HCT116 (cell line): ENCODE data around the gene CYP4F12. TPM values are rescaled to one million over a fixed set of nuclear protein-coding genes. Genes with fewer than 3 reads are reported as not detected.

ENCODE experiments used
- ATAC-seq: fragments of 200-7000 bp; cut with Tn5 transposase; 2 replicates; pipeline ENCODE4 v1.9.1; 2020; ENCODE audit warnings: mild to moderate bottlenecking, moderate library complexity
- BruUV-seq: library from RNA; stranded (reverse); fragments of 400-500 nt; replicated peaks from 2 replicates; lab custom pipeline; 2021; lab: Mats Ljungman, UMichigan
- CTCF ChIA-PET: fragments of 300-600 bp; sonication (Branson Sonifier 250); formaldehyde crosslinking; loops from one replicate; lab custom pipeline; 2021; ENCODE audit warnings: antibody characterized with exemption; lab: Charles Lee
- POLR2A ChIA-PET: fragments of 300-600, 350-600 bp; sonication (Branson Sonifier 250); formaldehyde crosslinking; loops from one replicate; lab custom pipeline; 2021; ENCODE audit warnings: antibody characterized with exemption; lab: Charles Lee
- RAD21 ChIA-PET, 2 experiments: fragments of 300-600 bp; sonication (Branson Sonifier 250); formaldehyde crosslinking; loops; one replicate each; lab custom pipeline; 2023; ENCODE audit warnings: low total read pairs in 2 of 2; ENCODE audit not compliant: uncharacterized antibody in 2 of 2, unreplicated experiment in 2 of 2, low non-redundant PET in 1 of 2; lab: Charles Lee
- DNase-seq: peaks from one replicate; pipeline ENCODE4 v3.0.0-alpha.2; 2010; ENCODE audit warnings: low read depth, low spot score
- H2AFZ ChIP-seq: fragments of 200-600 bp; shearing (Covaris generic), sonication (generic); 2 replicates; pipeline ENCODE4 v1.6.1; 2017; ENCODE audit warnings: low read depth, mixed run types, mixed read lengths, antibody characterized with exemption, low read length; ENCODE audit not compliant: poor library complexity, severe bottlenecking
- H3K27ac ChIP-seq: 2 replicates; pipeline ENCODE4 v1.5.1; 2012; ENCODE audit warnings: low read depth, low read length
- H3K27me3 ChIP-seq: fragments of 200-600 bp; sonication (generic); 2 replicates; pipeline ENCODE4 v1.6.1; 2016; ENCODE audit warnings: mixed run types, low read length, mixed read lengths; ENCODE audit not compliant: insufficient read depth
- H3K36me3 ChIP-seq, 2 experiments: fragments of 200-500 bp in 1 of 2; fragments of 200-600 bp in 1 of 2; sonication (Bioruptor generic) in 1 of 2; sonication (generic) in 1 of 2; 2 replicates each; pipeline versions ENCODE4 v1.5.1 to v1.6.1; 2014 to 2016; ENCODE audit warnings: low read length in 2 of 2, inconsistent platforms in 1 of 2, mixed read lengths in 1 of 2, mixed run types in 1 of 2; ENCODE audit not compliant: insufficient read depth in 2 of 2, control insufficient read depth in 1 of 2
- H3K4me1 ChIP-seq, 2 experiments: fragments of 200-600 bp in 1 of 2; sonication (generic) in 1 of 2; 2 replicates each; pipeline versions ENCODE4 v1.5.1 to v1.6.1; 2012 to 2017; ENCODE audit warnings: low read length in 2 of 2, inconsistent platforms in 1 of 2, mild to moderate bottlenecking in 1 of 2, mixed read lengths in 1 of 2, mixed run types in 1 of 2, moderate library complexity in 1 of 2; ENCODE audit not compliant: insufficient read depth in 2 of 2, control insufficient read depth in 1 of 2
- H3K4me2 ChIP-seq: fragments of 200-600 bp; sonication (generic); 2 replicates; pipeline ENCODE4 v1.6.1; 2017; ENCODE audit warnings: mixed run types, low read length, mixed read lengths
- H3K4me3 ChIP-seq, 2 experiments: fragments of 200-600 bp in 1 of 2; sonication (generic) in 1 of 2; replicated peaks in 1 of 2; 2 replicates each; pipeline ENCODE4 v1.5.1; 2011 to 2016; ENCODE audit warnings: low read length in 2 of 2, control low read depth in 1 of 2, low read depth in 1 of 2, mild to moderate bottlenecking in 1 of 2, mixed read lengths in 1 of 2, mixed run types in 1 of 2
- H3K79me2 ChIP-seq: fragments of 200-600 bp; sonication (generic); 2 replicates; pipeline ENCODE4 v1.6.1; 2017; ENCODE audit warnings: mild to moderate bottlenecking, mixed run types, low read length, moderate library complexity, mixed read lengths; ENCODE audit not compliant: insufficient read depth
- H3K9ac ChIP-seq: fragments of 200-600 bp; sonication (generic); 2 replicates; pipeline ENCODE4 v1.6.1; 2016; ENCODE audit warnings: low read length, mixed read lengths
- H3K9me2 ChIP-seq: fragments of 200-600 bp; sonication (generic), shearing (Covaris generic); 2 replicates; pipeline ENCODE4 v1.6.1; 2017; ENCODE audit warnings: mixed run types, mild to moderate bottlenecking, moderate library complexity; ENCODE audit not compliant: insufficient read depth
- H3K9me3 ChIP-seq, 2 experiments: fragments of 200-500 bp in 1 of 2; fragments of 200-600 bp in 1 of 2; sonication (Bioruptor generic) in 1 of 2; sonication (generic) in 1 of 2; 2 replicates each; pipeline ENCODE4 v1.6.1; 2014 to 2017; ENCODE audit warnings: low read length in 2 of 2, mixed read lengths in 2 of 2, inconsistent platforms in 1 of 2, low read depth in 1 of 2, mild to moderate bottlenecking in 1 of 2, mixed run types in 1 of 2, moderate library complexity in 1 of 2; ENCODE audit not compliant: control insufficient read depth in 1 of 2, insufficient read depth in 1 of 2
- H4K20me1 ChIP-seq: fragments of 200-600 bp; sonication (generic), shearing (Covaris generic); 2 replicates; pipeline ENCODE4 v1.6.1; 2017; ENCODE audit warnings: mixed run types, mild to moderate bottlenecking, moderate library complexity; ENCODE audit not compliant: insufficient read depth
- CEBPB ChIP-seq: IDR thresholded peaks from 2 replicates; pipeline ENCODE4 v1.6.1; 2012; ENCODE audit warnings: low read depth
- ELF1 ChIP-seq: IDR thresholded peaks from 2 replicates; pipeline ENCODE4 v1.6.1; 2012; ENCODE audit warnings: low read depth, borderline replicate concordance
- EZH2 ChIP-seq: fragments of 200-600 bp; sonication (generic); IDR thresholded peaks from 2 replicates; pipeline ENCODE4 v1.6.1; 2017; ENCODE audit warnings: antibody characterized with exemption, mixed run types
- FOSL1 ChIP-seq: IDR thresholded peaks from 2 replicates; pipeline ENCODE4 v1.6.1; 2012; ENCODE audit warnings: low read depth
- JUND ChIP-seq: IDR thresholded peaks from 2 replicates; pipeline ENCODE4 v1.6.1; 2012
- POLR2A ChIP-seq: IDR thresholded peaks from 2 replicates; pipeline ENCODE4 v1.7.0; 2011; ENCODE audit warnings: borderline replicate concordance; ENCODE audit not compliant: insufficient read depth, insufficient read length; ENCODE audit errors: extremely low read depth
- POLR2AphosphoS5 ChIP-seq: IDR thresholded peaks from 2 replicates; pipeline ENCODE4 v1.6.1; 2011; ENCODE audit warnings: mild to moderate bottlenecking, low read depth, low read length, moderate library complexity
- RAD21 ChIP-seq: IDR thresholded peaks from 2 replicates; pipeline ENCODE4 v1.6.1; 2012; ENCODE audit warnings: low read depth, mild to moderate bottlenecking
- SP1 ChIP-seq: IDR thresholded peaks from 2 replicates; pipeline ENCODE4 v1.6.1; 2012; ENCODE audit warnings: low read depth
- SRF ChIP-seq: IDR thresholded peaks from 2 replicates; pipeline ENCODE4 v1.6.1; 2012; ENCODE audit warnings: low read depth
- TCF7L2 ChIP-seq: IDR thresholded peaks from 2 replicates; pipeline ENCODE4 v1.7.0; 2011; ENCODE audit warnings: borderline replicate concordance, inconsistent platforms; ENCODE audit not compliant: insufficient read depth, insufficient read length; ENCODE audit errors: extremely low read depth
- intact Hi-C: fragments of 100-400 bp; cut with micrococcal nuclease; formaldehyde crosslinking; loops from 2 replicates; pipeline ENCODE4 v1.10.0; 2022
- total RNA-seq: library from RNA; stranded (reverse); gene quantifications from one replicate; pipeline ENCODE4 v1.2.1, GENCODE V29; 2021; ENCODE audit not compliant: unreplicated experiment
- TF ChIP-seq, protein P1 (sequence below): IDR thresholded peaks from 2 replicates; pipeline ENCODE4 v1.6.1; 2012
- TF ChIP-seq, protein P2 (sequence below), 3 experiments: fragments of 200-600 bp in 1 of 3; sonication (generic) in 1 of 3; IDR thresholded peaks in 2 of 3; conservative IDR thresholded peaks in 1 of 3; 2 replicates each; pipeline ENCODE4 v1.5.1; 2012 to 2017; ENCODE audit warnings: low read depth in 2 of 3, low read length in 2 of 3, antibody characterized with exemption in 1 of 3, borderline replicate concordance in 1 of 3, control low read depth in 1 of 3, mild to moderate bottlenecking in 1 of 3, mixed read lengths in 1 of 3, mixed run types in 1 of 3, moderate library complexity in 1 of 3; ENCODE audit not compliant: insufficient read depth in 1 of 3

Gene CYP4F12
- total RNA-seq, 1 experiment from 2014 or later = 4.4 TPM

DNA sequence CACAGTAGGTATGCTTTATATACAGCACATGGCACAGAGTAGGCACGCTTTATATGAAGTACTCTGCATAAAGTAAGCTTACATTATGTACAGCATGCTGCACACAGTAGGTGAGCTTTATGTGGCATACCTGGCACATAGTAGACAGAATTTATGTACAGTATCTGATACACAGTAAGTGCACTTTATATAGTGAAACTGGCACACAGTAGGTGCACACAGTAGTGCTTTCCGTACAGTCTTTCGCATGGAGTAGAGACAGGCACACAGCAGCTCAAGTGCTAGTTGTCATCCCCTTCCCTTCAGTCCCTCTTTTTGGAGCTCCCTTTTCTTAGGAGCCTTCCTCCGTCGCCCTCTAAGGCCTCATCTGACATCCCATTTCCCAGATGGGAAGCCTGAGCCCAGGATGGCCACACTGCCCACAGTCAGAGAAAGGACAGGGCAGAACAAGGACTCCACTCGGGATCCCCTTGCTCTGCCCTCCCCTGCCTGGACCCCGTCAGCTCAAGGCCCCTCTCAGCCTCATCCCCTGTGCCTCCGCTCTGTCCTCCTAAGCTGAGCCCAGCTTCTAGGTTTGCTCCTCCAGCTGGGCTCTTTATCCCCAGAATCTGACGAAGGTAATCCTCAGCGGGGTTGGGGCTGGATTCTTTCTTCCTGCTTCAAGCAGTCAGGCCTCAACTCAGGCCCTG is 852 bp upstream of the CYP4F12 start:
- H3K9ac ChIP-seq = no peak overlapping the region
- H3K27ac ChIP-seq = peak overlapping the region; percentile 55
- H4K20me1 ChIP-seq = no peaks in the 10 kb centered on the region
- peaks cover 13% of the 10 kb centered on the region; the same call in 1 of the 2 replicates for H3K27me3 ChIP-seq
- H3K9me3 ChIP-seq = no peaks in the 10 kb centered on the region
- DNase-seq (no peak), ATAC-seq (no peak)
- TF ChIP-seq SRF (no peak), ELF1 (no peak), FOSL1 (no peak), RAD21 (no peak), EZH2 (no peak)
- H3K36me3 ChIP-seq = no peaks in the 10 kb centered on the region
- peak overlapping the region; percentile 60 for H3K4me2 ChIP-seq
- ChIA-PET POLR2A (no interaction called here), RAD21 (no interaction called here), CTCF (no interaction called here)
- peaks cover 19 to 22% of the 10 kb centered on the region in 2 experiments for H3K4me1 ChIP-seq
- no peaks in the 10 kb centered on the region for H3K9me2 ChIP-seq
- no peak overlapping the region; a peak in 1 of 4 replicates for H3K4me3 ChIP-seq
- no peaks in the 10 kb centered on the region for H3K79me2 ChIP-seq
- H2AFZ ChIP-seq = no peak overlapping the region
- intact Hi-C loops = no loop called here
- no TSS peak for BruUV-seq

DNA sequence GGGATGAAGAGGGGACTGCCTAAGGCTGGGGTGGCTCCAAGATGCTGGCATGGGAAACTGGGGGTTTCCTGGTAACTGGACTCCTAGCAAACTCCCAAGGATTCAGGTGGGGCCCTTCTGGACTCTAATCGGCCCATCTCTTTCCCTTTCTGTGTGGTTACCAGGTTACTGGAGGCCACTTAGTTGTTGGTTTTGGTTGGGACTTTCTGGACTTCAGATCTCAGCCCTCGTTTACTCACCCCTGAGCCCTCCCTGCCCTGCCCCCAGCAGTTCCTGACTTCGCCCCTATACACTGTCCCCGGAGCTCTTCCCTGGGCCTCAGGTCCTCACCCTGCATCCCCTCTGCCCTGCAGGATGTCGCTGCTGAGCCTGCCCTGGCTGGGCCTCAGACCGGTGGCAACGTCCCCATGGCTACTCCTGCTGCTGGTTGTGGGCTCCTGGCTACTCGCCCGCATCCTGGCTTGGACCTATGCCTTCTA is 328 bp downstream of the CYP4F12 start:
- Histone ChIP-seq H3K27ac (no peak overlapping the region; the same call in 1 of the 2 replicates), H3K36me3 (no peaks in the 10 kb centered on the region), H3K4me3 (peak overlapping the region in 1 of 2 experiments; percentile 36; a peak in 1 of 4 replicates), H2AFZ (peak overlapping the region; percentile 15), H3K9ac (no peak overlapping the region), H3K4me1 (peaks cover 19 to 22% of the 10 kb centered on the region in 2 experiments), H3K9me3 (no peaks in the 10 kb centered on the region), H4K20me1 (no peaks in the 10 kb centered on the region), H3K4me2 (peak overlapping the region; percentile 60), H3K27me3 (peaks cover 10% of the 10 kb centered on the region; the same call in 1 of the 2 replicates), H3K79me2 (no peaks in the 10 kb centered on the region), H3K9me2 (no peaks in the 10 kb centered on the region)
- ATAC-seq = peak; percentile 34
- BruUV-seq = no TSS peak
- intact Hi-C loops = no loop called here
- RAD21 ChIA-PET = interaction anchor here in 1 of 2 experiments (0.6 kb wide), 1 partner anchor 668 kb away, joined by 3 read pairs; no protein-coding TSS in a partner anchor
- TF ChIP-seq JUND (no peak), POLR2A (no peak), POLR2AphosphoS5 (no peak), SP1 (no peak), CEBPB (no peak), EZH2 (no peak), TCF7L2 (no peak)
- TF ChIP-seq, protein P1, sequence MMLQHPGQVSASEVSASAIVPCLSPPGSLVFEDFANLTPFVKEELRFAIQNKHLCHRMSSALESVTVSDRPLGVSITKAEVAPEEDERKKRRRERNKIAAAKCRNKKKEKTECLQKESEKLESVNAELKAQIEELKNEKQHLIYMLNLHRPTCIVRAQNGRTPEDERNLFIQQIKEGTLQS = no peak
- TF ChIP-seq, protein P2, sequence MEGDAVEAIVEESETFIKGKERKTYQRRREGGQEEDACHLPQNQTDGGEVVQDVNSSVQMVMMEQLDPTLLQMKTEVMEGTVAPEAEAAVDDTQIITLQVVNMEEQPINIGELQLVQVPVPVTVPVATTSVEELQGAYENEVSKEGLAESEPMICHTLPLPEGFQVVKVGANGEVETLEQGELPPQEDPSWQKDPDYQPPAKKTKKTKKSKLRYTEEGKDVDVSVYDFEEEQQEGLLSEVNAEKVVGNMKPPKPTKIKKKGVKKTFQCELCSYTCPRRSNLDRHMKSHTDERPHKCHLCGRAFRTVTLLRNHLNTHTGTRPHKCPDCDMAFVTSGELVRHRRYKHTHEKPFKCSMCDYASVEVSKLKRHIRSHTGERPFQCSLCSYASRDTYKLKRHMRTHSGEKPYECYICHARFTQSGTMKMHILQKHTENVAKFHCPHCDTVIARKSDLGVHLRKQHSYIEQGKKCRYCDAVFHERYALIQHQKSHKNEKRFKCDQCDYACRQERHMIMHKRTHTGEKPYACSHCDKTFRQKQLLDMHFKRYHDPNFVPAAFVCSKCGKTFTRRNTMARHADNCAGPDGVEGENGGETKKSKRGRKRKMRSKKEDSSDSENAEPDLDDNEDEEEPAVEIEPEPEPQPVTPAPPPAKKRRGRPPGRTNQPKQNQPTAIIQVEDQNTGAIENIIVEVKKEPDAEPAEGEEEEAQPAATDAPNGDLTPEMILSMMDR (IDR thresholded peaks at IDR 0.05 in 2 of 3, conservative IDR thresholded peaks at IDR 0.05 in 1 of 3; ENCODE audit: borderline replicate concordance in 1 of 3, insufficient read depth in 1 of 3, low read depth in 2 of 3, low read length in 2 of 3) = no peak
- CTCF ChIA-PET = no interaction called here
- POLR2A ChIA-PET = no interaction called here
- no peak for DNase-seq
